Measurements from ENCODE around the gene SP1.

GRCh38 chr12:53463802-53464560, 84.0 kb downstream of the SP1 start:
- TF ChIP-seq CTCF (IDR thresholded peaks at IDR 0.05; ENCODE audit: insufficient read depth, low read length, poor library complexity, severe bottlenecking) (no peak), EZH2phosphoT487 (conservative IDR thresholded peaks at IDR 0.05; ENCODE audit: low read length) (no peak)

All from SU-DHL-6 (cell line).